Breast epithelium (tissue), 4 donors: ENCODE data around the gene RRAD. TPM values are rescaled to one million over a fixed set of nuclear protein-coding genes. Genes with fewer than 3 reads are reported as not detected.
"Not testable (repeated sequence)": the region's sequence is repeated elsewhere in the genome, so short reads cannot be mapped to it uniquely, and the experiment has no call there.

Source experiments
- DNase-seq, 2 donors: peaks; one replicate each; pipeline ENCODE4 v3.0.0-alpha.2; 2019; ENCODE audit warnings: low spot score in 2 of 2
- H3K27ac ChIP-seq, 2 donors: fragments of 200-600 bp; sonication (generic) in 1 of 2; one replicate each; pipeline ENCODE4 v1.5.1; 2016 to 2019; ENCODE audit warnings: mild to moderate bottlenecking in 1 of 2
- H3K27me3 ChIP-seq, 2 donors: fragments of 200-600 bp; sonication (generic) in 1 of 2; one replicate each; pipeline versions ENCODE4 v1.5.1 to v1.6.0; 2017 to 2019; ENCODE audit warnings: control low read depth in 1 of 2, mild to moderate bottlenecking in 1 of 2
- H3K36me3 ChIP-seq: fragments of 200-600 bp; one replicate; pipeline ENCODE4 v1.5.1; 2019
- H3K4me1 ChIP-seq, 2 donors: fragments of 200-600 bp; sonication (generic); one replicate each; pipeline ENCODE4 v1.5.1; 2016 to 2019; ENCODE audit warnings: control low read depth in 1 of 2
- H3K4me3 ChIP-seq, 3 donors: fragments of 200-600 bp; sonication (generic); 1 replicate in 2 of 3; 2 replicates in 1 of 3; pipeline ENCODE4 v1.5.1; 2016 to 2019; ENCODE audit warnings: mild to moderate bottlenecking in 3 of 3, moderate library complexity in 2 of 3
- H3K9me3 ChIP-seq, 2 donors: fragments of 200-600 bp; sonication (generic) in 1 of 2; one replicate each; pipeline ENCODE4 v1.5.1; 2016 to 2019; ENCODE audit warnings: control low read depth in 1 of 2
- POLR2A ChIP-seq: fragments of 450-650 bp; IDR thresholded peaks from one replicate; pipeline ENCODE4 v1.6.1; 2016; ENCODE audit warnings: antibody characterized with exemption, mild to moderate bottlenecking, moderate library complexity
- POLR2AphosphoS5 ChIP-seq, 3 donors: sonication (generic); formaldehyde crosslinking; IDR thresholded peaks; one replicate each; pipeline ENCODE4 v1.6.1; 2017; ENCODE audit warnings: antibody characterized with exemption in 3 of 3
- intact Hi-C: fragments of 100-400 bp; cut with DNase I; formaldehyde crosslinking; loops from one replicate; pipeline ENCODE4 v1.15.1; 2023; ENCODE audit warnings: low total_unique reads
- total RNA-seq, 3 donors: library from RNA; depleted of rRNA; stranded (reverse); fragments of >200 nt; gene quantifications; one replicate each; pipeline ENCODE4 v1.1.0, GENCODE V29; 2016
- TF ChIP-seq, protein P1 (sequence below), 3 donors: fragments of 450-650 bp; IDR thresholded peaks; one replicate each; pipeline ENCODE4 v1.5.1; 2016 to 2017; ENCODE audit warnings: antibody characterized with exemption in 3 of 3, mild to moderate bottlenecking in 3 of 3, moderate library complexity in 3 of 3

The RRAD gene
- total RNA-seq, 3 donors from 2014 or later = 7.7 to 11.1 (median 8.0) TPM

DNA sequence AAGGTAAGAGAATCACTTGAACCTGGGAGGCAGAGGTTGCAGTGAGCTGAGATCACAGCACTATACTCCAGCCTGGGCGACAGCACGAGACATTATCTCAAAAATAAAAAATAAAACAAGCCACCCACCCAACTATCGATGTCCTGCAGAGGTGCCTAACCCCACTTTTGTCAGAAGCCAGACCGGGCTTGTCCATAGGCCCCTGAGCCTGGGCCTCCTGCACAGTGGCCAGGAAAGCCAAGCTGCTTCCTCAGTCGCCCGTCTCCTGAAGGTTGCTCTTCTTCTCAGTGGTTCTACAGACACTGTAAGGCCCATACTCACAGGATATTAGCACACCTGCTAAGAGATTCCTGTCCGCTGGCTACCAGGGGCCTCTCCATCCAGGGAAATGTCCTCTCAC is 21.2 kb upstream of the RRAD start:
- H3K36me3 ChIP-seq = peaks cover under 1% of the 10 kb centered on the region
- H3K4me3 ChIP-seq = no peak overlapping the region
- H3K4me1 ChIP-seq = no peaks in the 10 kb centered on the region
- H3K27ac ChIP-seq = no peak overlapping the region
- H3K27me3 ChIP-seq = peaks cover 0 to 8% of the 10 kb centered on the region in 2 donors
- intact Hi-C loops = no loop called here
- DNase-seq = no peak
- TF ChIP-seq POLR2A = no peak
- TF ChIP-seq, protein P1, sequence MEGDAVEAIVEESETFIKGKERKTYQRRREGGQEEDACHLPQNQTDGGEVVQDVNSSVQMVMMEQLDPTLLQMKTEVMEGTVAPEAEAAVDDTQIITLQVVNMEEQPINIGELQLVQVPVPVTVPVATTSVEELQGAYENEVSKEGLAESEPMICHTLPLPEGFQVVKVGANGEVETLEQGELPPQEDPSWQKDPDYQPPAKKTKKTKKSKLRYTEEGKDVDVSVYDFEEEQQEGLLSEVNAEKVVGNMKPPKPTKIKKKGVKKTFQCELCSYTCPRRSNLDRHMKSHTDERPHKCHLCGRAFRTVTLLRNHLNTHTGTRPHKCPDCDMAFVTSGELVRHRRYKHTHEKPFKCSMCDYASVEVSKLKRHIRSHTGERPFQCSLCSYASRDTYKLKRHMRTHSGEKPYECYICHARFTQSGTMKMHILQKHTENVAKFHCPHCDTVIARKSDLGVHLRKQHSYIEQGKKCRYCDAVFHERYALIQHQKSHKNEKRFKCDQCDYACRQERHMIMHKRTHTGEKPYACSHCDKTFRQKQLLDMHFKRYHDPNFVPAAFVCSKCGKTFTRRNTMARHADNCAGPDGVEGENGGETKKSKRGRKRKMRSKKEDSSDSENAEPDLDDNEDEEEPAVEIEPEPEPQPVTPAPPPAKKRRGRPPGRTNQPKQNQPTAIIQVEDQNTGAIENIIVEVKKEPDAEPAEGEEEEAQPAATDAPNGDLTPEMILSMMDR (IDR thresholded peaks at IDR 0.05) = no peak
- TF ChIP-seq POLR2AphosphoS5 (IDR thresholded peaks at IDR 0.05) = no peak
- no peaks in the 10 kb centered on the region for H3K9me3 ChIP-seq

DNA sequence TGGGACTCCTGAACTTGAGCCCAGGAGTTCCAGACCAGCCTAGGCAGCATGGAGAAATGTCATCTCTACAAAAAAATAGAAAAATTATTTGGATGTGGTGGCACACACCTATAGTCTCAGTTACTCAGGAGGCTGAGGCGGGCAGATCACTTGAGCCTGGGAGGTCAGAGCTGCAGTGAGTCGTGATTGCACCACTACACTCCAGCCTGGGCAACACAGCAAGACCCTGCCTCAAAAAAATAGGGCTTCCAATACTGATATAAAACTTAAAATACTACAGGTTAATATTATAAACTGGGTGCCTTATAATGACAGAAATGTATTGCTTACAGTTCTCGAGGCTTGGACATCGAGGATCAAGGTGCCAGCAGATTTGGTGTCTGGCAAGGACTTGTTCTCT is 20.6 kb upstream of the RRAD start:
- intact Hi-C loops = no loop called here
- H3K4me1 ChIP-seq = no peaks in the 10 kb centered on the region
- TF ChIP-seq, protein P1 (IDR thresholded peaks at IDR 0.05) = no peak
- TF ChIP-seq POLR2A (no peak), POLR2AphosphoS5 (IDR thresholded peaks at IDR 0.05) (no peak)
- peaks cover 0 to 8% of the 10 kb centered on the region in 2 donors for H3K27me3 ChIP-seq
- H3K27ac ChIP-seq = no peak overlapping the region
- no peak overlapping the region for H3K4me3 ChIP-seq
- DNase-seq = no peak
- peaks cover 7% of the 10 kb centered on the region for H3K36me3 ChIP-seq
- no peaks in the 10 kb centered on the region for H3K9me3 ChIP-seq

DNA sequence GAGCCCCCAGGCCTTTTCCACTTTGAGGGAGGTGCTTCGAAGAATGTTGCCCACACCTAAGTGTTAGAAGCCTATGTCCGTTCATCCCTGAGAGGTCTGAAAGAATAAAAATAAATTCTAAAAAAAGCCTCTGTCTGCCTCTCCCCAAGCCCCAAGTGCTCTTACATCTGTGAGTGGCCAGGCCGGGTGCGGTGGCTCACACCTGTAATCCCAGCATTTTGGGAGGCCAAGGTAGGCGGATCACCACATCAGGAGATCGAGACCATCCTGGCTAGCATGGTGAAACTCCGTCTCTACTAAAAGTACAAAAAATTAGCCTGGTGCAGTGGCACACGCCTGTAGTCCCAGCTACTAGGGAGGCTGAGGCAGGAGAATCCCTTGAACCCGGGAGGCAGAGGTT is 19.6 kb upstream of the RRAD start:
- H3K4me3 ChIP-seq, H3K9me3 ChIP-seq, DNase-seq, intact Hi-C loops, H3K4me1 ChIP-seq, H3K27ac ChIP-seq, H3K27me3 ChIP-seq: not testable (repeated sequence)
- H3K36me3 ChIP-seq = peaks cover 12% of the 10 kb centered on the region

DNA sequence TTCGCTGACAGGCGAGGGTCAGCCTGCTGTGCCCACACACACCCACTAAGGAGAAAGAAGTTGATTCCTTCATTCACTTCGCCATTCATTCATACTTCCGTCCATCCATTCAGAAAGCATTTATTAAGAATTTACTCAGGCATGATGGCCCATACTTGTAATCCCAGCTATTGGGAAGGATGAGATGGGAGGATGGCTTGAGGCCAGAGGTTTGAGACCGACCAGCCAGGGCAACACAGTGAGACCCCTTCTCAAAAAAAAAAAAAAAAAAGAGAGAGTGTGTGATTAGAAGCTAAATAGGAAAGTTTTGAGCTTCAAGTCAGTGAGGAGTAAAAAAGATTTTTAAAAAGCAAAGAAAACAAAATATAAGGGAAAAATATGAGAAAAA is 18.7 kb upstream of the RRAD start:
- Histone ChIP-seq H3K27me3 (peaks cover 0 to 1% of the 10 kb centered on the region in 2 donors), H3K27ac (no peak overlapping the region), H3K36me3 (peaks cover 12% of the 10 kb centered on the region), H3K4me1 (no peaks in the 10 kb centered on the region), H3K9me3 (no peaks in the 10 kb centered on the region), H3K4me3 (no peak overlapping the region)
- no peak for TF ChIP-seq POLR2AphosphoS5 (IDR thresholded peaks at IDR 0.05)
- no peak for TF ChIP-seq POLR2A
- TF ChIP-seq, protein P1 (IDR thresholded peaks at IDR 0.05) = no peak
- DNase-seq = no peak
- intact Hi-C loops = no loop called here

DNA sequence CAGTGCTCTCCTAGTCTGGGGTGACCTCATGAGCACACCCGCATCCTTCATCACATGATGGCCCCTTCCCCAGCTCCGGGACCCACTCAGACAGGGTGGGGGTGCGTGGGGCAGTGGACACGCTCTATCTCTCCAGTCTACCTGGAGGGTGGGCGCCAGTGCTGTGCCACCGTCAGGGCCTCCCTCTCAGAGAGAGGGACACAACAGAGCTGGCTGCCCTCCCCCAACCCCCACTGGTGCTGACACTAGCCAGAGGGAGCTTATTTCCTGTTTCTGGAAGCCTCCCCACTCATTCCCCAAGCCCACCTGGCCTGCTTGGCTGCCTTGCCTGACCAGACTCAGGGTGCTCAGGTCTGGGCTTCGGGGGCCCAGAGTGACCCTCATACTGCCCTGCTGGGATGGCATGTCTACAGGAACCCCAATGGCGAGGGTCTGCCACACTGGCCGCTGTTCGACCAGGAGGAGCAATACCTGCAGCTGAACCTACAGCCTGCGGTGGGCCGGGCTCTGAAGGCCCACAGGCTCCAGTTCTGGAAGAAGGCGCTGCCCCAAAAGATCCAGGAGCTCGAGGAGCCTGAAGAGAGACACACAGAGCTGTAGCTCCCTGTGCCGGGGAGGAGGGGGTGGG is 18.2 kb upstream of the RRAD start:
- Histone ChIP-seq H3K27ac (no peak overlapping the region), H3K27me3 (no peaks in the 10 kb centered on the region), H3K4me3 (no peak overlapping the region), H3K36me3 (peaks cover 12% of the 10 kb centered on the region), H3K9me3 (no peaks in the 10 kb centered on the region), H3K4me1 (no peaks in the 10 kb centered on the region)
- TF ChIP-seq POLR2AphosphoS5 (IDR thresholded peaks at IDR 0.05) = no peak
- intact Hi-C loops = no loop called here
- no peak for DNase-seq

DNA sequence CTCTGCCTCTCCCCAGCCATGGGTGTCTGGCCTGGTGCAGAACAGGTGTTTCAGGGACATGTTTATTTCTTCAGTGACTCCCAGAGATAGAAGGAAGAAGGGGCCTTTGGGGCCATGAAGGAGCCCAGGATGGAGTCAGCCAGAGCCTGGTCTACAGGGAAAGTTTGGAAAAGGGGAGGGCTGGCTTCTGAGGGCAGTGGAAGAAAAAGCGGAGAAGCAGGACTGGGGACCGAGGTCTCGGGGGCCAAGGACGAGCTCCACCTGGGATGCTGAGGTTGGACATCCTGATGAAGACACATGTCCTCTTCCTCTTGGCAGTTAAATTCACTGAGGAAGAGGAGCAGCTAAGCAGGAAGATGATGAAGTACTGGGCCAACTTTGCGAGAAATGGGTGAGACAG is 17.6 kb upstream of the RRAD start:
- Histone ChIP-seq H3K27ac (no peak overlapping the region), H3K9me3 (no peaks in the 10 kb centered on the region), H3K4me1 (no peaks in the 10 kb centered on the region), H3K4me3 (no peak overlapping the region), H3K27me3 (no peaks in the 10 kb centered on the region), H3K36me3 (peaks cover 12% of the 10 kb centered on the region)
- DNase-seq = no peak
- no peak for TF ChIP-seq POLR2AphosphoS5 (IDR thresholded peaks at IDR 0.05)
- TF ChIP-seq, protein P1 (IDR thresholded peaks at IDR 0.05) = no peak
- TF ChIP-seq POLR2A = no peak
- intact Hi-C loops = no loop called here
